HCT116 (cell line): ENCODE measurements around the gene ABCC5.

Experiments used
- CEBPB ChIP-seq: IDR thresholded peaks from 2 replicates; pipeline ENCODE4 v1.6.1; 2012; ENCODE audit warnings: low read depth
- EGR1 ChIP-seq: IDR thresholded peaks from 2 replicates; pipeline ENCODE4 v1.6.1; 2012; ENCODE audit warnings: low read depth
- EZH2 ChIP-seq: fragments of 200-600 bp; sonication (generic); IDR thresholded peaks from 2 replicates; pipeline ENCODE4 v1.6.1; 2017; ENCODE audit warnings: antibody characterized with exemption, mixed run types
- FOSL1 ChIP-seq: IDR thresholded peaks from 2 replicates; pipeline ENCODE4 v1.6.1; 2012; ENCODE audit warnings: low read depth
- POLR2A ChIP-seq: IDR thresholded peaks from 2 replicates; pipeline ENCODE4 v1.7.0; 2011; ENCODE audit warnings: borderline replicate concordance; ENCODE audit not compliant: insufficient read depth, insufficient read length; ENCODE audit errors: extremely low read depth
- RAD21 ChIP-seq: IDR thresholded peaks from 2 replicates; pipeline ENCODE4 v1.6.1; 2012; ENCODE audit warnings: low read depth, mild to moderate bottlenecking
- SRF ChIP-seq: IDR thresholded peaks from 2 replicates; pipeline ENCODE4 v1.6.1; 2012; ENCODE audit warnings: low read depth
- YY1 ChIP-seq: IDR thresholded peaks from 2 replicates; pipeline ENCODE4 v1.6.1; 2011; ENCODE audit warnings: low read length, low read depth, moderate library complexity, mild to moderate bottlenecking; ENCODE audit not compliant: insufficient replicate concordance; ENCODE audit errors: extremely low read depth
- ZNF274 ChIP-seq: fragments of 200-500 bp; sonication (Bioruptor generic); IDR thresholded peaks from 2 replicates; pipeline ENCODE4 v1.6.1; 2014; ENCODE audit warnings: mild to moderate bottlenecking, low read depth, low read length, inconsistent platforms
- TF ChIP-seq, protein P1 (sequence below), 3 experiments: fragments of 200-600 bp in 1 of 3; sonication (generic) in 1 of 3; IDR thresholded peaks in 2 of 3; conservative IDR thresholded peaks in 1 of 3; 2 replicates each; pipeline ENCODE4 v1.5.1; 2012 to 2017; ENCODE audit warnings: low read depth in 2 of 3, low read length in 2 of 3, antibody characterized with exemption in 1 of 3, borderline replicate concordance in 1 of 3, control low read depth in 1 of 3, mild to moderate bottlenecking in 1 of 3, mixed read lengths in 1 of 3, mixed run types in 1 of 3, moderate library complexity in 1 of 3; ENCODE audit not compliant: insufficient read depth in 1 of 3
- TF ChIP-seq, protein P2 (sequence below): IDR thresholded peaks from 2 replicates; pipeline ENCODE4 v1.6.1; 2011; ENCODE audit warnings: mild to moderate bottlenecking, low read length, moderate library complexity; ENCODE audit not compliant: insufficient replicate concordance; ENCODE audit errors: extremely low read depth

DNA sequence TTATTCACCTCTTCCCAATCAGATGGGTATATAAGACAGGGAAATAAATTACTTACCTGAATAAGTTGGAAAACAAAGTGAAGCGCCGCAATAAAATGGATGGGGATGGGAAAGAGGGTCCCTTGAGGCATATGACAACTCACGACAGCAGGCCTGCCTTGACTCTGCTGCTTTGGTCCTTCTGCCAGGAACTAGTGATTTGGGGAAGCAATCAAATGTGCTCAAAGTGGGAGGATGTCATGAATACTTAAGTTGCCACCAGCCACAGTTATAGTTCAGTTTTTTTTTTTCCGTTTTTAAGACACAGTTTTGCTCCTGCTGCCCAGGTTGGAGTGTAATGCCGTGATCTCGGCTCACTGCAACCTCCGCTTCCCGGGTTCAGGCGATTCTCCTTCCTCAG is 137.6 kb downstream of the ABCC5 start:
- TF ChIP-seq, protein P1, sequence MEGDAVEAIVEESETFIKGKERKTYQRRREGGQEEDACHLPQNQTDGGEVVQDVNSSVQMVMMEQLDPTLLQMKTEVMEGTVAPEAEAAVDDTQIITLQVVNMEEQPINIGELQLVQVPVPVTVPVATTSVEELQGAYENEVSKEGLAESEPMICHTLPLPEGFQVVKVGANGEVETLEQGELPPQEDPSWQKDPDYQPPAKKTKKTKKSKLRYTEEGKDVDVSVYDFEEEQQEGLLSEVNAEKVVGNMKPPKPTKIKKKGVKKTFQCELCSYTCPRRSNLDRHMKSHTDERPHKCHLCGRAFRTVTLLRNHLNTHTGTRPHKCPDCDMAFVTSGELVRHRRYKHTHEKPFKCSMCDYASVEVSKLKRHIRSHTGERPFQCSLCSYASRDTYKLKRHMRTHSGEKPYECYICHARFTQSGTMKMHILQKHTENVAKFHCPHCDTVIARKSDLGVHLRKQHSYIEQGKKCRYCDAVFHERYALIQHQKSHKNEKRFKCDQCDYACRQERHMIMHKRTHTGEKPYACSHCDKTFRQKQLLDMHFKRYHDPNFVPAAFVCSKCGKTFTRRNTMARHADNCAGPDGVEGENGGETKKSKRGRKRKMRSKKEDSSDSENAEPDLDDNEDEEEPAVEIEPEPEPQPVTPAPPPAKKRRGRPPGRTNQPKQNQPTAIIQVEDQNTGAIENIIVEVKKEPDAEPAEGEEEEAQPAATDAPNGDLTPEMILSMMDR (IDR thresholded peaks at IDR 0.05 in 2 of 3, conservative IDR thresholded peaks at IDR 0.05 in 1 of 3; ENCODE audit: borderline replicate concordance in 1 of 3, insufficient read depth in 1 of 3, low read depth in 2 of 3, low read length in 2 of 3), result no peak
- TF ChIP-seq POLR2A, result no peak
- TF ChIP-seq FOSL1, result no peak
- TF ChIP-seq ZNF274, result no peak
- TF ChIP-seq, protein P2, sequence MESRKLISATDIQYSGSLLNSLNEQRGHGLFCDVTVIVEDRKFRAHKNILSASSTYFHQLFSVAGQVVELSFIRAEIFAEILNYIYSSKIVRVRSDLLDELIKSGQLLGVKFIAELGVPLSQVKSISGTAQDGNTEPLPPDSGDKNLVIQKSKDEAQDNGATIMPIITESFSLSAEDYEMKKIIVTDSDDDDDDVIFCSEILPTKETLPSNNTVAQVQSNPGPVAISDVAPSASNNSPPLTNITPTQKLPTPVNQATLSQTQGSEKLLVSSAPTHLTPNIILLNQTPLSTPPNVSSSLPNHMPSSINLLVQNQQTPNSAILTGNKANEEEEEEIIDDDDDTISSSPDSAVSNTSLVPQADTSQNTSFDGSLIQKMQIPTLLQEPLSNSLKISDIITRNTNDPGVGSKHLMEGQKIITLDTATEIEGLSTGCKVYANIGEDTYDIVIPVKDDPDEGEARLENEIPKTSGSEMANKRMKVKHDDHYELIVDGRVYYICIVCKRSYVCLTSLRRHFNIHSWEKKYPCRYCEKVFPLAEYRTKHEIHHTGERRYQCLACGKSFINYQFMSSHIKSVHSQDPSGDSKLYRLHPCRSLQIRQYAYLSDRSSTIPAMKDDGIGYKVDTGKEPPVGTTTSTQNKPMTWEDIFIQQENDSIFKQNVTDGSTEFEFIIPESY, result no peak
- TF ChIP-seq EGR1, result no peak
- TF ChIP-seq CEBPB, result no peak
- no peak for TF ChIP-seq YY1
- no peak for TF ChIP-seq EZH2
- no peak for TF ChIP-seq RAD21
- no peak for TF ChIP-seq SRF
